WTC11 (cell line): ENCODE measurements around the gene KIAA1755. TPM values are rescaled to one million over a fixed set of nuclear protein-coding genes. Genes with fewer than 3 reads are reported as not detected.

Experiments used
- ATAC-seq: fragments of 200-7000 bp; cut with Tn5 transposase; 2 replicates; pipeline ENCODE4 v1.10.0; 2021; ENCODE audit warnings: mild to moderate bottlenecking, moderate library complexity
- CTCF ChIA-PET: fragments of 300-600 bp; sonication (Branson Sonifier 250); formaldehyde crosslinking; loops from one replicate; lab custom pipeline; 2021; ENCODE audit warnings: antibody characterized with exemption; lab: Charles Lee
- POLR2A ChIA-PET: fragments of 350-600 bp; sonication (Branson Sonifier 250); formaldehyde crosslinking; loops from one replicate; lab custom pipeline; 2021; ENCODE audit warnings: antibody characterized with exemption; lab: Charles Lee
- DNase-seq: peaks from one replicate; pipeline ENCODE4 v3.0.0; 2021; ENCODE audit warnings: low spot score
- H3K27ac Mint-ChIP-seq: 2 replicates; pipeline ENCODE4 v1.8.0; 2021; ENCODE audit warnings: mixed read lengths
- H3K27me3 Mint-ChIP-seq: 2 replicates; pipeline ENCODE4 v1.8.0; 2021; ENCODE audit warnings: low read depth, mild to moderate bottlenecking, moderate library complexity, mixed read lengths
- H3K36me3 Mint-ChIP-seq: 2 replicates; pipeline ENCODE4 v1.8.0; 2021; ENCODE audit warnings: mixed read lengths
- H3K4me1 Mint-ChIP-seq: 2 replicates; pipeline ENCODE4 v1.8.0; 2022; ENCODE audit warnings: mixed read lengths
- H3K4me3 Mint-ChIP-seq: 2 replicates; pipeline ENCODE4 v1.8.0; 2021; ENCODE audit warnings: mild to moderate bottlenecking, moderate library complexity, mixed read lengths
- H3K9me3 Mint-ChIP-seq: 2 replicates; pipeline ENCODE4 v1.8.0; 2021; ENCODE audit warnings: mixed read lengths
- ATF2 ChIP-seq: sonication (generic); formaldehyde crosslinking; IDR thresholded peaks from 2 replicates; pipeline ENCODE4 v1.8.1; 2022; ENCODE audit warnings: low read depth, missing genetic modification reagents, borderline replicate concordance
- CREB1 ChIP-seq: sonication (generic); formaldehyde crosslinking; IDR thresholded peaks from 2 replicates; pipeline ENCODE4 v1.8.0; 2023; ENCODE audit warnings: mild to moderate bottlenecking, missing genetic modification reagents
- CREM ChIP-seq: sonication (generic); formaldehyde crosslinking; IDR thresholded peaks from 2 replicates; pipeline ENCODE4 v1.8.1; 2022; ENCODE audit warnings: mild to moderate bottlenecking, missing genetic modification reagents, moderate library complexity
- CTCF ChIP-seq: fragments of 200-600 bp; IDR thresholded peaks from 2 replicates; pipeline ENCODE4 v1.8.0; 2022; ENCODE audit warnings: antibody characterized with exemption
- E2F1 ChIP-seq: sonication (generic); formaldehyde crosslinking; IDR thresholded peaks from 2 replicates; pipeline ENCODE4 v1.8.0; 2022; ENCODE audit warnings: mild to moderate bottlenecking, missing genetic modification reagents
- E2F4 ChIP-seq: sonication (generic); formaldehyde crosslinking; IDR thresholded peaks from 2 replicates; pipeline ENCODE4 v1.8.1; 2022; ENCODE audit warnings: low read depth, mild to moderate bottlenecking, moderate library complexity, missing genetic modification reagents, borderline replicate concordance
- E2F5 ChIP-seq: sonication (generic); formaldehyde crosslinking; IDR thresholded peaks from 2 replicates; pipeline ENCODE4 v1.8.1; 2022; ENCODE audit warnings: mild to moderate bottlenecking, moderate library complexity, missing genetic modification reagents
- ELF4 ChIP-seq: sonication (generic); formaldehyde crosslinking; IDR thresholded peaks from 2 replicates; pipeline ENCODE4 v1.8.1; 2022; ENCODE audit warnings: low read depth, mild to moderate bottlenecking, moderate library complexity, missing genetic modification reagents
- JUN ChIP-seq: sonication (generic); formaldehyde crosslinking; IDR thresholded peaks from 2 replicates; pipeline ENCODE4 v1.8.0; 2023; ENCODE audit warnings: mild to moderate bottlenecking, missing genetic modification reagents
- MAX ChIP-seq: sonication (generic); formaldehyde crosslinking; IDR thresholded peaks from 2 replicates; pipeline ENCODE4 v1.8.0; 2022; ENCODE audit warnings: mild to moderate bottlenecking, missing genetic modification reagents
- MXD4 ChIP-seq: fragments of 250-450 bp; sonication (Bioruptor Pico); IDR thresholded peaks from 2 replicates; pipeline ENCODE4 v1.8.0; 2021; ENCODE audit warnings: mild to moderate bottlenecking, moderate library complexity, borderline replicate concordance
- NFYB ChIP-seq: sonication (generic); formaldehyde crosslinking; conservative IDR thresholded peaks from 2 replicates; pipeline ENCODE4 v1.8.0; 2022; ENCODE audit warnings: low read depth, missing genetic modification reagents
- OVOL2 ChIP-seq: fragments of 250-450 bp; sonication (Bioruptor Pico); IDR thresholded peaks from 2 replicates; pipeline ENCODE4 v1.9.0; 2021; ENCODE audit warnings: mild to moderate bottlenecking, borderline replicate concordance
- PRDM15 ChIP-seq: sonication (generic); formaldehyde crosslinking; IDR thresholded peaks from 2 replicates; pipeline ENCODE4 v1.8.0; 2022; ENCODE audit warnings: missing genetic modification reagents
- PRRX2 ChIP-seq: fragments of 250-450 bp; sonication (Bioruptor Pico); IDR thresholded peaks from 2 replicates; pipeline ENCODE4 v1.8.0; 2021; ENCODE audit warnings: mild to moderate bottlenecking
- SP1 ChIP-seq: sonication (generic); formaldehyde crosslinking; conservative IDR thresholded peaks from 2 replicates; pipeline ENCODE4 v1.8.1; 2022; ENCODE audit warnings: missing genetic modification reagents
- TCF7 ChIP-seq: sonication (generic); formaldehyde crosslinking; IDR thresholded peaks from 2 replicates; pipeline ENCODE4 v1.8.0; 2022; ENCODE audit warnings: mild to moderate bottlenecking, low read depth, missing genetic modification reagents, moderate library complexity
- TP53 ChIP-seq: sonication (generic); formaldehyde crosslinking; IDR thresholded peaks from 2 replicates; pipeline ENCODE4 v1.8.1; 2023; ENCODE audit warnings: mild to moderate bottlenecking, missing genetic modification reagents
- USF1 ChIP-seq: sonication (generic); formaldehyde crosslinking; IDR thresholded peaks from 2 replicates; pipeline ENCODE4 v1.8.0; 2022; ENCODE audit warnings: mild to moderate bottlenecking, missing genetic modification reagents
- ZBTB21 ChIP-seq: sonication (generic); formaldehyde crosslinking; IDR thresholded peaks from 2 replicates; pipeline ENCODE4 v1.8.1; 2023; ENCODE audit warnings: mild to moderate bottlenecking, missing genetic modification reagents, borderline replicate concordance
- ZNF416 ChIP-seq: fragments of 250-450 bp; sonication (Bioruptor Pico); IDR thresholded peaks from 2 replicates; pipeline ENCODE4 v1.9.0; 2021; ENCODE audit warnings: mild to moderate bottlenecking, inconsistent platforms
- ZNF512 ChIP-seq: sonication (generic); formaldehyde crosslinking; IDR thresholded peaks from 2 replicates; pipeline ENCODE4 v1.8.1; 2022; ENCODE audit warnings: missing genetic modification reagents, borderline replicate concordance
- total RNA-seq: library from RNA; stranded (reverse); gene quantifications from 3 replicates; pipeline ENCODE4 v1.2.3, GENCODE V29; 2021

Gene KIAA1755
- total RNA-seq, 1 experiment from 2014 or later, result 0.50 TPM

- TF ChIP-seq OVOL2 (CRISPR knock-in tag) (no peak), MXD4 (no peak), SP1 (CRISPR knock-in tag) (no peak), E2F1 (CRISPR knock-in tag) (no peak), E2F4 (no peak), TCF7 (CRISPR knock-in tag) (no peak), PRDM15 (CRISPR knock-in tag) (no peak), TP53 (CRISPR knock-in tag) (no peak), PRRX2 (CRISPR knock-in tag) (no peak), CREB1 (CRISPR knock-in tag) (no peak), CREM (CRISPR knock-in tag) (no peak), ZNF416 (no peak), ATF2 (no peak), E2F5 (CRISPR knock-in tag) (no peak)
- H3K4me3 Mint-ChIP-seq, result no peak overlapping the region
- H3K27me3 Mint-ChIP-seq, result no peaks in the 10 kb centered on the region; the same call in 1 of the 2 replicates
- POLR2A ChIA-PET, result no interaction called here
- no peaks in the 10 kb centered on the region for H3K4me1 Mint-ChIP-seq
- DNase-seq (no peak), ATAC-seq (no peak)
- H3K9me3 Mint-ChIP-seq, result peaks cover 21% of the 10 kb centered on the region
- H3K27ac Mint-ChIP-seq, result no peak overlapping the region
- H3K36me3 Mint-ChIP-seq, result no peaks in the 10 kb centered on the region
- CTCF ChIA-PET, result interaction anchor here (1.7 kb wide), 1 partner anchor 40 kb away, joined by 4 read pairs; no protein-coding TSS in a partner anchor
Measured at GRCh38 chr20:38181207-38181801, 79.2 kb downstream of the KIAA1755 start.

GRCh38 chr20:38180781-38181180 is 79.8 kb downstream of the KIAA1755 start:
- Mint-ChIP-seq H3K9me3 (peaks cover 21% of the 10 kb centered on the region), H3K4me1 (no peaks in the 10 kb centered on the region), H3K36me3 (no peaks in the 10 kb centered on the region), H3K4me3 (no peak overlapping the region), H3K27ac (no peak overlapping the region), H3K27me3 (no peaks in the 10 kb centered on the region; the same call in 1 of the 2 replicates)
- ChIA-PET CTCF (no interaction called here), POLR2A (no interaction called here)
- ATAC-seq (no peak), DNase-seq (no peak)
- TF ChIP-seq NFYB (CRISPR knock-in tag) (no peak), JUN (CRISPR knock-in tag) (no peak), ZBTB21 (CRISPR knock-in tag) (no peak), ZNF512 (CRISPR knock-in tag) (no peak), ELF4 (CRISPR knock-in tag) (no peak), CTCF (no peak), MAX (CRISPR knock-in tag) (no peak), USF1 (CRISPR knock-in tag) (no peak)
